ENCODE measurements around the gene BEX5.
"Not testable (repeated sequence)": the region's sequence is repeated elsewhere in the genome, so short reads cannot be mapped to it uniquely, and the experiment has no call there.

Gene BEX5
- total RNA-seq, result 6.7 to 8.9 reads per million in 2 donors

- DNase-seq, result peak; percentile 39
Measured at GRCh38 chrX:102155806-102156179, at the start of gene BEX5. Gene BEX5 (minus strand): TSS chrX:102155977. CDS start chrX:102154265, 1,712 bp downstream.

GRCh38 chrX:102185967-102186720, 30.4 kb upstream of the BEX5 start:
- no peak for DNase-seq

GRCh38 chrX:102154900-102155805, 624 bp downstream of the BEX5 start:
- DNase-seq, result peak; percentile 8

GRCh38 chrX:102154218-102154860, 1.4 kb downstream of the BEX5 start:
- no peak for DNase-seq

- DNase-seq, result not testable (repeated sequence)
Measured at GRCh38 chrX:102142274-102142673, 13.5 kb downstream of the BEX5 start, which contains the start of gene TCEAL6. Gene TCEAL6 (minus strand): TSS chrX:102142481.

GRCh38 chrX:102141631-102142030, 14.1 kb downstream of the BEX5 start:
- not testable (repeated sequence) for DNase-seq

DNA sequence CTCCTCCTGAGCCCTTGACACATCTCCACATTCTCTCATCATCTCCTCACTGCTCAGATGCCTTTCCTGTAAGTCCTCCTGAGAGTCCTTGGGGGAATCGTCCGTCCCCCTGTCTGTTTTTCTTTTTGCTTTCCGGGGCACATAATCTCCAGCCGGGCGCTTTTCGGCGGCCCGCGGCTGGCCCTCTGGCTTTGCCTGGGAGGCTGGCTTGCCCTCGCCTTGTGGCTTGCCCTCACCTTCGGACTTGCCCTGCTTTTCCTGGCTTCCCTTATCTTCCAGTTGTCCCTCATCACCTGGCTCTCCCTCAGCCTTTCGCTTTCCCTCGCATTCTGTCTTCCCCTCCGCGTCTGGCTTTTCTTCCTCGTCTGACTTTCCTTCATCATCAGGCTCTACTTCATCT, 14.9 kb downstream of the BEX5 start:
- not testable (repeated sequence) for DNase-seq

DNA sequence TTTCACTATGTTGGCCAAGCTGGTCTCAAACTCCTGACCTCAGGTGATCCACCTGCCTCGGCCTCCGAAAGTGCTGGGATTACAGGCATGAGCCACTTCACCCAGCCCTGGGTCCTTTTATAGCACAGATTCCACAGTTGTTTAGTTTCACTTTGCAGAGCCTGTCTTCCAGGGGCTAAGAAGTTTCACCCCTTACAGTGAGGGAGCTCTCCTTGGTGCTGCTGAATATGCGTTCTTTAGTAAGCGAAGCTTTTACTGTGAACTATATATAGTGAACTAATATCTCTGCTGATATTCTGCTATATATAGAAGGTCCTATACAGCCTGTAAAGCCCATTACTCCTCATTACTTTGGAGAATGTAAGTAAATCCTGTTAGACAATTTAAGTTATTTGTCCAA, 17.7 kb downstream of the BEX5 start:
- DNase-seq, result no peak

DNA sequence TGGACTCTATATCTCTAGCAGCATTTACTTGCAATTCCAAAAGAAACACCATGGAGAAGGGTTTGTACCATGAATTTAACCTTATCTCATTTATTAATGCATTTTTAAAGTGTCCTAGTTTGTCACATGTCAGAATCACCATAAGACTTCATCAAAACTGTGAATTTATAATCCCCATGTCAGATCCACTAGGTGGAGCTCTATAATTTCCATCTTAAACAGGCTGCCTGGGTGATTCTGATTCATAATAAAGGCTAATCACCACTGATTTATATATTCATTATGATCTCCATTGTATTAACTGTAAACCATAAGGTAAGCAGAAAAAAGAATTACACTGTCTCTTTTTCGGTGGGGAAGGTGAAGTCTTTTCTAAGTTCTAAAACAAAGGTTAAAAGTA, 26.3 kb downstream of the BEX5 start:
- DNase-seq, result no peak

DNA sequence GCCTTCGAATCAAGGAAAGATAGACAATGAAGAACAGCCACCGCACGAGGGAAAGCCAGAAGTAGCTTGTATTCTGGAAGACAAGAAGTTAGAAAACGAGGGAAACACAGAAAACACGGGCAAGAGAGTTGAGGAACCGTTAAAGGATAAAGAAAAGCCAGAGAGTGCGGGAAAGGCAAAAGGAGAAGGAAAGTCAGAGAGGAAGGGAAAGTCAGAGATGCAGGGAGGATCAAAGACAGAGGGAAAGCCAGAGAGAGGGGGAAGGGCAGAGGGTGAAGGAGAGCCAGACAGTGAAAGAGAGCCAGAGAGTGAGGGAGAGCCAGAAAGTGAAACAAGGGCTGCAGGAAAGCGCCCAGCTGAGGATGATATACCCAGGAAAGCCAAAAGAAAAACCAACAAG, 28.9 kb downstream of the BEX5 start:
- no peak for DNase-seq

GRCh38 chrX:102126080-102126818, 29.5 kb downstream of the BEX5 start:
- not testable (repeated sequence) for DNase-seq

GRCh38 chrX:102125436-102125835, 30.3 kb downstream of the BEX5 start, which contains the start of gene TCEAL2:
Gene TCEAL2 (plus strand): TSS chrX:102125679. CDS start chrX:102126831, 1,152 bp downstream.
- DNase-seq, result peak; percentile 7

GRCh38 chrX:102125014-102125413, 30.8 kb downstream of the BEX5 start:
- DNase-seq, result not testable (repeated sequence)

- no peak for DNase-seq
Measured at GRCh38 chrX:102115748-102116147, 40.0 kb downstream of the BEX5 start.

DNA sequence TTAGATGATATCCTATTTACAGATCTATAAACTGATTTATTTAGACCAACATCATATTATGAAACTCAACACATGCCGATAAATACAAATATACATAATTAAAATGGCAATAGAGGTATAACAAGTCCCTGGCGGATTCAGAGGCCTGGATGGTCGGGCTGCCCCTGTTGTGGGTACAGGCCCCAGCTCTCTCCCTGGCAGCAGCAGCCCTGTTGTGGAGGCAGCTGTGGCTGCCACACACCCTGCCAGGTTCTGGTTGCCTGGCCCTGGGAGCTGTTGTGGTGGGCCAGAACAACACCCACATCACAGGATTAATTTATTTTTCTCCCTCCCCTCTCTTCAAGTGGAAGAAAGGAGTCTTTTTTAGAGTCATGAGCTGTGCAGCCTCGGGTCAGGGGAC, 42.4 kb downstream of the BEX5 start:
- DNase-seq, result no peak
